GDM1 (cell line): ENCODE data around the gene SLC24A5.

Experiments used
- DNase-seq: peaks from one replicate; lab custom pipeline; 2025; lab: John Stamatoyannopoulos, UW

The SLC24A5 gene

DNA sequence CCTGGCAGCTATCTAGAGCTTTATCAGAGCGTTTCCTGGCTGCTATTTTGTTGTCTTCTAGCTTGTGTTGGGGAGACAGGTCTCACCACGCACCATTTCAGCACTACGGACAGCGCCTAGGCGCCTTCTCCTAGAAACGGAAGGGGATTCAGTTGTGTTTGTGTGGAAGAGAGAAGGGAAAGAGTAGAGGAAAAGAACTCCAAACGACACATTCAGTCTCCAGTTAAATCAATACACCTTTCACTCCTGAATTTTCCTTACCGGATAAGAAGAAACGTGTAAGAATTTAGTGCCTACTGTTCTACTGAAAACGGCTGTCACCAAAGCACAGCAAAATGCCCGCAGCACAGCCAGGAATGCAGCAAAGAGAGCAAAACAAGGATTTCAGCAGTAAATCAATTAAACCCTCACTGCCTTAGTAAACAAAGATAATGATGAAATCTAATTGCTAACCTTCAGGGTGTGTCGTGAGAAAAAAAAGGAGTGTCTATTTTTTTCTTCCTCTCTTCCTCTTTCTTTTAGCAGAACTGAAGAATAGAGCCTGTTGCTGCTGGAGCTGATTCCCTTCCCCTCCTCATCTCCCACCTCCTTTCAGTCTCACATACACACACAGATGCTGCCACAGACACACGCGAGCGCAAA is 70.3 kb downstream of the SLC24A5 start:
- DNase-seq, result no peak

DNA sequence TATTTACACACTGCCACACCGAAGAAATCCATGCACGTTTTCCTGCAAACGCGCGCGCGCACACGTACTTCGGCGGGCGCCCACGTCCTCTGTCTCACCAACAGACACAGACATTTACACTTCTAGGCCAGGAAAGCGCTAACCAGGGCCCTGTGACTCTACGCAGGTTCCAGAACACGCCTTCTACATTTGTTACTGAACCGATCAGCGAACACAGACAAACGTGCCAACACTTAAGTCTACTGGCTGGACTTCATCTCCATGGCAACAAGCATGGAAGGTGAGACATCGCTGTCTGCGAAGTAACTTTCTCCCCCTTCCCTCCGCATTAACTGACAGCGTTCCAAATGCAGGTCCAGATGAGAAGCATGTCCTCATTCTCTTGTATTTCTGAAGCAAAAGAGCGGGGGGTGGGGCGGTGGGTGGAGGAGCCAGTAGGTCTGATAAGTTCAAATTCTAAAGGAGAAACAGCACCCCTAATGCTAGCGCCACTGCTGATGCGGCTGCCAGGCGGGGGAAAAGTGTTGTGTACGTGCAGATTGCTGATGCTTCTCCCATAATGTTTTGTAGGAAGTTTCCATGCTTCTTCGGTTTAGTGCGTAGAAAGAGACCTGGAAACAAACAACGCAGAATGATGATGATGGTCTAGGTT is 70.9 kb downstream of the SLC24A5 start, which contains the start of gene CTXN2:
Gene CTXN2 (plus strand): TSS at position 92 of the 652 bp plus-strand sequence. CDS start 9,636 bp downstream, outside the sequence.
- DNase-seq, result no peak
